ENCODE measurements around the gene SCG3.

Gene SCG3

GRCh38 chr15:51760805-51761204, 79.5 kb downstream of the SCG3 start:
- DNase-seq, result no peak

GRCh38 chr15:51765751-51766150, 84.4 kb downstream of the SCG3 start:
- no peak for DNase-seq

- DNase-seq, result no peak
Measured at GRCh38 chr15:51766341-51766740, 85.0 kb downstream of the SCG3 start.

DNA sequence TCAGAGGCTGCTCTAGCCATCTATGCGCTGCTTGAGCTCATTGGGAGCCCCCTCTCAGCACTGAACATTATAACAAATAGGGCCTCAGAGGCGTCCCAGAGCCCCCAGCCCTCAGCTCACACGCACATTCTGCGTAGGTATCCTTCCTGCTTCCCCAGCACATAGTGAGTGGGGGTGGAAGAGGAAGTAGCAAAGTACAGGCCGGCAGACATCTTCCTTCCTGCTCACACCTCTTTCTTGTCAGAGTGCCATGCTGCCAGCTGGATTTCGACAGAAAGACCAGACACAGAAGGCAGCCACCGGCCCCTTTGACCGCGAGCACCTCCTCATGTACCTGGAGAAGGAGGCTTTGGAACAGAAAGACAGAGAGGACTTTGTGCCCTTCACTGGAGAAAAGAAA, 86.7 kb downstream of the SCG3 start:
- DNase-seq, result peak; percentile 55
